NCI-H2196 treated with DMSO at 0.1 percent for 48 hours (cell line): ENCODE measurements around the gene HIVEP1.

Experiments used
- DNase-seq: peaks from one replicate; lab custom pipeline; 2025; ENCODE audit not compliant: unreplicated experiment; lab: John Stamatoyannopoulos, UW

The HIVEP1 gene

DNA sequence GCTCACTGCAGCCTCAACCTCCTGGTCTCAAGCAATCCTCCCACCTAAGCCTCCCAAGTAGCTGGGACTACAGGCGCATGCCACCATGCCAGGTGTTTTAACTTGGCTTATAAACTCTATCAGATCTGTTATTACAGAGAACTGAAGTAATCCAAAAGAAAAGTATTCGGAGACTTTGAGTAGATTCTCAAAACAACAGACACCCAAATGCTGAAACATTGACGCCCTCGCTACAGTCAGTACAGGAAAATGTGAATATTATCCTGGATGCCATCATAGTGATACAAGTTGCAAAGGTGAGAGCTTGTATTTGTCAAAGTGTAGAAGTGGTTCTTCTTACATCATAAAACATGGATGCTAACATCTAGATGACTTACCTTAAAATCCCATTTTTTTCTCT is 169.4 kb downstream of the HIVEP1 start:
- no peak for DNase-seq

DNA sequence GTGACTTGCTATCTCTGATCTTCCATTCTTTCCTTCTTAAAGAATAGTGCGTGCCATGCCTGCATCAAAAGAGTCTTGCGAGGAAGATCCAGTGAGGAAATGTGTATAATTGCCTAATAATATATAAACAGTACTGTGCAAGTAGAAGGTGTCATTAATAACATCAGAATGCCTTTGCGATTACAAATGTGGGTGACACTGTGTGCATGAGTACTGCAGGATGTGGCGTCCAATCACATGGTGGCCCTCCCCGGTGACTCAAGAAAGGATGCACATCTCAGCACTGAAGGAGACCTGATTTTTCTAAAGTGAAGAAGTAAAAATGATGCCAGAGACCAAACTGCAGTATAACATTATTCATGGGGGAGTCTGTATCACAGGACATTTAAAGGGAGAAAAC is 170.6 kb downstream of the HIVEP1 start:
- no peak for DNase-seq

DNA sequence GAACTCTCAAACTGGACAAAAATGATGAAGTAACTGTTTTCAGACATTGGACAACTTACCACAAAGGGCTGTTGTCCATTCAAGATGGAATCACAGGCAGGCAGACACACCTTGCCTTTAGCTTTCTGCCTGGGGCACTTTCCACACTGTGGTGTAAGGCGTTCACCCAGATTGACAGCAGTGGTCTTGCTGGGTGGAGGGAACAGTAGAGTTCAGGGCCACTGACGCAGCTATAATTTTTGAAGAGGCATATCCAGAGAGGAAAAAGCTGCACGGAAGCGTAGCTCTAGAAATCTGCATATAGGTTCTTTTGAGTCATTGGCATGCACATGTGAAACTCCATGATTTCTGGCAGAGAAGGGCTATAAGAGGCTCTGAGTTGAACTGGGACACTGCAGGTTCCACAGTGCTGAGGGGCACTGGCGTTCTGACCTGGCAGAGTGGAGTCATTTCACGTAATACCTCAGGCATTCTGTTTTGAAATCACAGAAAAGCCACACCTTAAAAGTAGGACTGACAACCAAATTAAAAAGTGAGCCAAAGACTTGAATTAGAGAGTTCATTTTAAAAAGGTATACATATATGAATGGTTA is 173.1 kb downstream of the HIVEP1 start:
- no peak for DNase-seq

DNA sequence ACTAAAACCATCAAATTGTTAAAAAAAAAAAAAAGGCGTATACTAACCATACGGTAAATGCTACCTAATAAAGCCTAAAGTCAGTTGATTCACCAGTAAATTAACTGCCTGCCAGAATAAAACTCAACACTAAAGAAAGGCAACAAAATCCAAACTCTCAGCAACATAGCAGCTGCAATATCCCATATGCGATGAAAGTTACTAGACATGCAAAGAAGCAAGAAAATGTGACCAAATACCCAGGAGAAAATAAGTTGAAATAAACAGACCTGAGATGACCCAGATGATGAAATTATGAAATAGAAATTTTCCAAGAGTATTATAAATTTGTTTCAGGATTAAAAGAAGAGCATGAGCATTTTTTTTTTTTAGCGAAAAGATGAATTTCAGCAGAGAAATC is 174.4 kb downstream of the HIVEP1 start:
- no peak for DNase-seq

DNA sequence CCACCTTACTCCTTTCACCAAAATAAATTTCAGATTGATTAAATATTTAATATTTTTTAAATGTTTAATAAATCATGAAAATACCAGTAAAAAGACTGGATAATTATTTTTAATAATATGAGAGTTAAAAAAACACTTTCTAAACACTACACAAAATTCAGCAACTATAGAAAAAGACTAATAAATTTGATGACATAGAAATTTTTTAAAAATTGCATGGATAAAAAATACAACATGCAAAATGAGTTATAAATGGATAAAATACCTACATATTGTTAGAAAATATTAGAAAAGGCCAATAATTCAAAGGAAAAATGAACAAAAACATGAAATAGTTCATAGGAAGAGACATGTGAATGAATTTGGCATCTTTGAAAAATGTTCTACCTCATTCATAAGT is 177.0 kb downstream of the HIVEP1 start:
- no peak for DNase-seq

DNA sequence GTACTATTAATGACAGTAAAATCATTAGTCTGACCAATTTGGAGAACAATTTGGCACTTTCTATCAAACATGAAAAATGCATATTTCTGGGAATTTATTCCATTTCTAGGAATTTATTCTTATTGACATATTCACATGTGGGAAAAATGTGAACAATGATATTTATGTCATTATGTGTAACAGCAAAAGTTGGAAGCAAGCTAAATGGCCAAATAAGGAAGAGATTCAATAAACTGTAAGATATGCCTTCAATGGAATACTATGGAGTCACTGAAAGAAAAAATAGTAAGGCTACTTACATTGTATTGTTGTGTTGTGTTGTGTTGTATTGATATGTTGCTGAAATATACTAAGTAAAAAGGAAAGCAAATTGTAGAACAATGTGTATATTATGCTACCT is 177.5 kb downstream of the HIVEP1 start:
- no peak for DNase-seq

DNA sequence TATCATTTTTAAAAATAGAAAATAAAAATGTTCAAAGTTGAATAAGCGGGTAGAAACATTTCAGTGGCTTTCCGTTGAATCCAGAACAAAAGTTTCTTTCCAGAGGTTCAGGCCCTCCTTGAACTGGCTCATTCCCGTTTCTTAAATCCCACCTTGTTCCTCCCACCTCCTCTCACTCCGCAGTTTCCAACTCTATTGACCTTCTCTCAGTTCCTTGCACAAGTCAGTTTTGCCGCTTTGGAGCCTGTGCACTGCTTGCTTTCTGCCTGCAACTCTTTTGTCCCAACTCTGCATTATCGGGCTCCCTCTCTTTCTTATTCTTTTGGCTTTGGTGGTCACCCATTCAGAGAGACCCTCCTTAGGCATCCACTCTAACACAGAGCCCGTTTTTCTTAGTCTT is 178.1 kb downstream of the HIVEP1 start:
- DNase-seq: no peak

DNA sequence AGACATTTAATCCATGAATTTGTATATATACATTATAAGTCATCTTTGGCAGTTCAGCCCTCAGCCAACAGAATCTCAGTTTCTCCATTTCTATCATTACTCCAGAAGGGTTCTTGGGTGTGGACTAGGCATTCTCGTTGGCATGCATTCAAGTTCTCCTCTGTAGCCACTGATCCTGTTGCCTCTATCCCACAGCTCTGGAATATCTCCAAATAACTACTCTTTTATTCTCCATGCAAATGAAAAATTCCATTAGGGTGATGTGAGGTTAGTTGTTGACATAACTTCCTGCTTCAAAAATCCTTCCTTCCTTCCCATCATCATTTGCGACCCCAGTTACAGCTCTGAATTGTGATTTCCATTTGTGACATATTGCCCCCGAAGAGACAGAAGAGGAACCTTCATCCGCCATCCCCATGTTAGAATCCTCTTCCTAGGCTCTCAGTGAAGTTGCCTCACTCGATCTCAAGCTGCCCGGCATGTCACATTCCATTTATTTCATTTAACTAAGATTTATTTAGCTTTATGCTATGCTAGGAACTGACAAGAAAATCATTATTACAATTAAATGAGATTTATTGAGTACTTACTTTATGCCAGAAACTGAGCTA is 184.3 kb downstream of the HIVEP1 start:
- DNase-seq: no peak

DNA sequence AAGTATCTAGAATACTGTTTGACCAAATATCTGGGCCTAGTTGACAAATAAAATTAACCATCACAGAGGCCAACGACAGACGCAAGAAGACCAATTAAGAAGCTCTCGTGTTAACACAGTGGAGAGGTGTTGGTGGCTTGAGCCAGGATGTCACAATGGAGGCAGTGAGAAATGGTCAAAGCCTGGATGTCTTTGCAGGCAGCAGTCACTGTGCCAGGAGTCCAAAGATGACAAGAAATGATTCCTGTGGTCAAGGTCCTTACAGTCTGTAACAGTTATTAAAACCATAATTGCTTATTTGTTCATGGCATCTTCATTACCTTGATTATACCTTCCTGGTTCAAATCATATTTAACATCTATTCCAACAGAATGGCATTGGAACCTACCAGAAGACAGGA is 186.7 kb downstream of the HIVEP1 start:
- DNase-seq: no peak

DNA sequence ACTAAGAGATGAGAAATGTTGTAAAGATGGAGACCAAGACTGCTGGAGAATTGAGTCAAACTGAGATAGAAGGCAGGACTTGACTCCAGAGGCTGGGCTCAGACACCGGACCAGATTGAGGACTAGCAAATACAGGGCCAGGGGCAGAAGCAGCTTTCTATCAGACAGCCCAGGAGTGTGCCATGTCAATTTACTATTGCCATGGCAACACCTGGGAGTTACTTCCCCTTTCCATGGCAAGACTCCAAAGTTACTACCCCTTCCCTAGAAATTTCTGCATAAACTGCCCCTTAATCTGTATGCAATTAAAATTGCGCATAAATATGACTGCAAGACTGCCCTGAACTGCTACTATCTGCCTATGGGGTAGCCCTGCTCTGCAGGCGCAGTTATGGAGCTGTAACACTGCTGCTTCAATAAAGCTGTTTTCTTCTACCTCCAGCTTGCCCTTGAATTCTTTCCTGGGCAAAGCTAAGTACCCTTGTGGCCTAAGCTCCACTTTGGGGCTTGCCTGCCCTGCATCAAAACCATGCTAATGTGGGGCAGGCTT is 188.0 kb downstream of the HIVEP1 start:
- no peak for DNase-seq

DNA sequence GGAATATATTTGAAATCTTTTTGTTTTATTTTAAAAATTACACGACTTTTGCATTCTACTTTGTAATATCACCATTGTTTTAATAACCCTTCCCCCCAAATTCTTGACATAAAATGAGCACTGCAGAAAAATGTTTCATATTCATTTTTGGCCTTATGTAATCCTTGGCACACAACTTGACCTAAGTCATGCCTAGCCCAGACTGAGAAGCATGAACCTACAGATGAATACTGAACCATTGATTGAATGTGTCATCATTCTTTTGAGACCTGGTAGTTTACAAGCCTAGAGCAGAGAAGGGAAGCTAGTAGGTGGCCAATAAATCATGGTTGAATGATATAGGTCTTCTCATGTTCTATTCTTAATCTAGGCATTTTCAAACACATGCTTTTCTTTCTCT is 188.6 kb downstream of the HIVEP1 start:
- DNase-seq: no peak

DNA sequence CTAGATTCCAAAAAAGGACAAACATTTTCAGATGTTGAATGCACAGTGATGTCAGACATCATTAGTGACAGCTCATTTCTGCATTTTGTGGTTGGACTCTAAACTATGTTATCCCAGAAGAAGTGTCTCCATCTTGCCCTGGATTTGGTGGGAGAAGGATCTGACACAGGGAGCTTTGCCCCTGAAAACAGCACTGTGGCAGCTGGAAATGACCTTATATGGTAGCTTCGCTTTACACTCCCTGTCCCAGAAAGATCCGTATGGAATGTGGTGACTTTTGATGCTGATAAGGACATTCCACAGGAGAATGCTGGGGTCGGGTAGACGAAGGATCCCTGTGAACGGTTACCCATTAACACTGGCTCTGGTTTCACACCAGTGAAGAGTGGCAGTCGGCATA is 190.9 kb downstream of the HIVEP1 start:
- DNase-seq: no peak

DNA sequence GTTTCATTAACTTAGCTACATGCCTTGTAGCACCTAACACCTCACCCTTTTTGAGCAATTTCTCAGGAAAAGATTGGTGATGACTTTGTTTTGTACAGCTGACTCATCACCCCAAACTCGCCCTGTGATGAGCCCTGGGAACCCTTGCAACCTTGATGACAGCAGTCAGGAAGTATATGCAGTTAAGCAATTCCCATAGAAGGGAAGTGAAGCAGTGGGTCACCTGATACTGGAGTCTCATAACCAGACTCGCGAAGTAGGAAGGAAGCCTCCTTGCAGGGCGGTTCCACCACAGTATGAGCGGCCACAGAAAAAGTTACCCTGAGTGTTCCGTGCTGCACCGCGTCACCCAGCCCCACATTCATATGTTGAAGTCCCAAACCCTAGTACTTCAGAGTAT is 196.1 kb downstream of the HIVEP1 start:
- DNase-seq: no peak

DNA sequence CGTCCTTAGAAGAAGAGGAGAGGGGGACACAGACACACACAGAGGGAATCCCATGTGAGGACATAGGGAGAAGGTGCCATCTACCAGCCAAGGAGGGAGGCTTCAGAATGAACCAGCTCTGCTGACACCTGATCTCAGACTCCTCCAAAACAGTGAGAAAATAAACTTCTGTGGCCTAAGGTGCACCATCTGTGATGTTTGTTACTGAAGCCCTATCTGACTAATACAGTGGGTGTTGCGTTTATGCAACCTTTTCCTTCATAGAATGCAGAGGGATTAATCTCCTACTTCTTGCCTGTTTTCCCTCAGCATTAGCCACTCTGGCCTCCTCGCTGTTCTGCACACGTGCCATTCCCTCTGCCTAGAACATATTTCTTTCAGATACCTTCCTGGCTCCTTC is 196.6 kb downstream of the HIVEP1 start:
- no peak for DNase-seq
